GM21390 (cell line): ENCODE results near the gene ATP2B1.
A peak's percentile ranks its signal among the peaks of the same experiment; 100 is the strongest.

ENCODE experiments used
- ATAC-seq: cut with Tn5 transposase; IDR thresholded peaks from one replicate; pipeline ENCODE4 v1.9.1; 2021; ENCODE audit not compliant: unreplicated experiment

ATP2B1 gene

DNA sequence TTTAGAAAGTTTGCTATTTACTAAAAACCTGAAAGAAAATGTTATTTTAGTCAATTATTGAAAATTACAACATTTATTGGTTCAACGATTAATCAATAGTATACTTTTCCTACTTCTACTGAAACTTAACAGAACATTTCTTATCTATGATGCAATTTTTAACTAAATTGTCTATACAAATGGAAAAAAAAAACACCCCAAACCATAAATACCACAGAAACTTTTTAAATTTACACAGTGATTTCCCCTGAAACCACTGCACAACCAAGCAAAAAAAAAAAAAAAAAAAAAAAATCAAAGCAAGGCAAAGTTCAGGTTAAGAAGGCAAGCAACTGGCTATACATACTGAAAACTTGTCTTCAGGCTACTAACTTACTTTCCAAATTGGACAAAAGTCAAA, 110.9 kb downstream of the ATP2B1 start:
- ATAC-seq: peak; percentile 59

DNA sequence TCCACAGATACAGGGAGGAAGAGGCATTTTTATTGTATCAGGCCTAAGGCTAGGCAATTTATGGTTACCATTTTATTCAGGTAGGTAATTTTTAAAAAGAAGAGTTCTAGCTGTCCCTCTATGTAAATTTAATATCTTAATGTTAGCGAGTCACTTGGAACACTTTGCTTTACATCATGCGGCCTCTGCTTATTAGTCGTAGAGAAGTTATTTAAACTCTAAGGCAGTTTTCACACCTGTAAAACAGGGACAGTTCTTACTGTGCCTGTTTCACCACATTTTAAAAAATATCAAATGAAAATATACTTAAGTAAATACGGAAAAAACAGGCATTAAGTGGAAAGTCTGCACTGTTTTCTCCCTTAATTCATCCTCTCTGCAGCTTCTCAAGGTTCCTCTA, 111.4 kb downstream of the ATP2B1 start:
- ATAC-seq: no peak

DNA sequence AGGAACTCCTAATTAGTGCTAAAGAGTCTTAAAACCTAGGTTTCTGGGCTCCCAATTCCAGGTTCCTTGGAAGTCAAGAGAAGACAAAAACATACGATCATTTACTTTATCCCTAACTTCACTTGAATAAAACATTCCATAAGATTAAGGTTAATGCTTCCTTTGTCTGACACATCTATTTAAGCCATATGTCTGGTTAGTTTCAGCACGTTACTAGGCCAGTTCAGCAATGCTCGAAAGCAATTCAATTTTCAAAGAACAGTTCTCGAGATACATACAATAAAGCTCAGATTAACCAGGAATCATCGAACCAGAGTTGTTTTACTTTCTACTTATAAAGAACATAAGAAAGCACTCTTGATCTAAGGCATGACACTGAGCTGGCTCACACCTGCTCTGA, 114.8 kb downstream of the ATP2B1 start:
- ATAC-seq: no peak

DNA sequence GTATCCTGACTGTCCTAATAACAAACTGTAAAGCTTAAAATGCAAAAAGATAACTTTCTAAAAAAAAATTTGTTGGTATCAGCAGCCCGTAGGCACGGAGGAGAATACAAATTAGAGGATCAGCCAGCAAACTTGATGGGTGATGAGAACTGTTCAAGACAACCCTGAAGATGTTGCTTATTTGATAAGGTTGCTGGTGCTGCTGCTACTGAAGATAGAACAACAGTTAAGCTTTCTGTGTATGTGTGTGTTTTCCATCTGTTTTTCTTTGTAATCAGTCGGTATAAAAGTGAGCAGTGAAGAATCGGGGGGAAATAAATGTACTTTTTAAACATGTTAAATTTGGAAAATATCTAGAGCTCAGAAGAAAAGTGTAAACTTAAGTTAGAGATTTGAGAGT, 115.4 kb downstream of the ATP2B1 start:
- no peak for ATAC-seq

DNA sequence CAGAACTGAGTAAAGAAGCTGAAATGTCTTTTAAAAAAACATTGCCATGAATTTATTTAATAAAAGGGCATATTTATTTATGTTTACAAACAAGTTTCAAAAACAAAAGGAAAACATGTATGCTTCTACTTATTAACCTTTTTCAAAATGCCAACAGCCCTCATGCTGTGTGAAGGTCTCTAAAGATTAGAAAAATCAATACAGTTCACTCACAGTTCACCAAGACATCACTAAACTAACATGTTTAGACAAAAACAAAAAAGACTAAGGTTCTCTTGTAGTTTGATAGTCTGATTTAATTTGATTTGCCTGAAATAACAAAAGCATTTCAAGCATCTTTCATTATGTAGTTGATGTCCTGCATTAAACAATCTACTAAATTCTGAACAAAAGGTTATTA, 118.9 kb downstream of the ATP2B1 start:
- ATAC-seq: no peak

DNA sequence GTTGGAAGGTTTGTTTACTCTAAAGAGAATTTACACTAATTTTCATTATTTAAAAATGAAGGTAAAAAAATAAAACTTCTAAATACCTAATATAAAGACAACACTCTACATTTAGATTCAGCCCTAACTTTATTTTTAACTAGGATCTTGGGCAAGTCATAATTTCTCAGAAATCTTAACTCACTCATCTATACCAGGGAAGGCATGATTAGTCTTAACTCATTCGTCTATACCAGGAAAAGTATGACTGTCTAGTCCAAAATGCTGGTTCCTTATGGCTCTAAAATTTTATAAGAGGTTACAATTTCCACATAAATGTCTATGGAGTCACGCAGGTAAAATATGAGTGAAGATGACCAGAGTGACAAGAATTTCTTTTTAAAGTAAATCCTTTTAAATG, 130.1 kb downstream of the ATP2B1 start:
- no peak for ATAC-seq

DNA sequence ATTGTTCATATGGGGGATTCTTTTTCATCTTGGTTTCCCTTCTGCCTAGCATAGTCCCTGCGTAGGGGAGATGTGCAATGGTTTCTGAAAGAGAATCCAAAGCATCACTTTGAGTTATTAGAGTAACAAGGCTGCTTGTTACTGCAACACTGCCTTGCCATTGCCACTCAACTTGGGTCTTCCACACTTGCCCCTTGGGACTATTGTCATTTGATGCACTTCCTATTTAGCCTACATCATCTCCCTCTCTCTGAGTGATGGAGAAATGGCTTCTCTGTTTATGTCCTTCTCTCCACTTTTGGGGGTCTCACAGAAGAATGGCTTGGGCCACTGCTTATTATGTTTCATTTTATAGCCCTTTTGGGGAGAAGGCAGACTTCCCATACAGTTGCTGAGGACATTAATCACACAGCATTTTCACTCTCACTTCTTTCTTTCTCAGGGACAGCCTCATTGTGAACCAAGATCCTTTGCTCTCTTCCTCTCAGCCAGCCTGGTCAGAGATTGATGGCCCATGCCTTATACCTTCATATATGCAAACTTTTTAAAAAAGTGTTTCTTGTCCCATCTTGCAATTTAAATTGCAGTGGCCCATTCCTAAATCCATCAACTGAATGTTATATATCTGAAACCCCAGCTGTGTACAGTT, 131.9 kb downstream of the ATP2B1 start:
- no peak for ATAC-seq

DNA sequence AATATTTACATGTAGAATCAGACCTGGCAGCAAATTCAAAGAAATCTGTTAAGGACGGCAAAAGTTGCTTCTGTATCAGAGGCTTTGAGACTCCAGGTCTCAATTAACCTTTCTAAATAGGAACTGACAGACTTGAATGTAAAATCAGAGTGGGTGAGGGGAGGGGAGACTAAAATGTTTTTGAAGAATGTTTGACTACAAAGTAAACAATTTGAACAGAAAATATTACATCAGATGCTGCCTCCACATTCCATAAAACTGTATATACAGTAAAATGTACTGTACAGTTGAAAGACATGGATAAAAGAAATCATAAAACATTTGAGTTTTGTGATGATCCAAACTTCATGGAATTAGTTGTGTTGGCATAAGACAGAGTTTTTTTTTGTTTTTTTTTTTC, 133.3 kb downstream of the ATP2B1 start:
- no peak for ATAC-seq

DNA sequence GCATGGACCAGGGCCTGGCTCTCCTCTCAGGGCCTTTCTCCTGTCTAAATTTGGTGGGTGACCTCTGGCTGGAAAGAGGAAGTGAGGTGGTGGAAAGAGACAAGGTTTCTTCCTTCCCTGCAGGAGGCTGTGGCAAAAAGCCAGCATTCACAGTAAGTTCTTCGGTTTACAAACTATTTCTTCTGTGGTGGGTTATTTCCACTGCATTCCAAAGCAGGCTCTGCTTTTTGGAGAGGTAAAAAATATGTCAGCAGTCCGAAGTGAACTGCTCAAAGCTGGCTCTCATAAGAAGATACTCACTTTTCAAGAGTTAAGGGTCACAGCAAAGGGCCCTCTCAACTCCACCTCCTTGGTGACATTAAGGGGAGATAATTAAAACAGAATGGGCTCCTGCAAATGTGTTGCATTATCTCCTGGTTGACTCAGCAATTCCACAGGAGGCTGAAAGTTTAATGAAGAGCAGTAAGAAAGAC, 133.9 kb downstream of the ATP2B1 start:
- no peak for ATAC-seq

DNA sequence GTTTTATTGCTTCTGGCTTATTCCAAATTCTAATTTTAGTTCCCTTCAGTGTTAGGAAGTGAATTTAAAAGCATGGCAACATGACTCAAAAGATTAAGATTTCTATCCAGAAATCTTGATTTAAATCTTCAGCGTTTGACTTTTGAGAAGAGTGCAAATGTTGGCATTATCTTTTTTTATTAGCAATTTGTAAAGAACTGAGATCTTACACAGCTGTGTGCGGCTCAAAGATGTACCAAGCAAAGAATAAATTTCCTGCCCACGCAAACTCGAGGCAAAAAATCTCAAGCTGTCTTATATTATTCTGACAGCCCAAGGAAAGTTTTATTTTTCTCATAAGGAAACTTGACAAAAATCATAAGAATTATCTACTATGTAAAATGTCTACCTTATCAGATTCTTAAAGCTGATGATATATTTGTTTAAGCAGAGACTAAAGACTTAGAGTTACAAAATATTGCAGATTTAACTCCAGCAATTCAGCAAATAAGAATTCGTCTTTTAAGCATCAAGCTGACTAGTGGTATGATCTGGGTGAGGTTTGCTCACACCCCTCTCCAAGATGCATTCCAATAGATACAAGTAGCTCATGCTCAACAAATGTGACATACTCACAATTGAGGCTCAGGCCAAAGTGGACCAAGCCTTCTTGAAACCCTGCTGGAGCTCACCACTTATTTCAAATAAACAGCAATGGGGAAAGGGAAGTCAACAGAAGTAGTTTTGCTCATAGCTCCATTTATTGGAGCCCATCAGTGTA, 135.4 kb downstream of the ATP2B1 start:
- ATAC-seq: no peak

DNA sequence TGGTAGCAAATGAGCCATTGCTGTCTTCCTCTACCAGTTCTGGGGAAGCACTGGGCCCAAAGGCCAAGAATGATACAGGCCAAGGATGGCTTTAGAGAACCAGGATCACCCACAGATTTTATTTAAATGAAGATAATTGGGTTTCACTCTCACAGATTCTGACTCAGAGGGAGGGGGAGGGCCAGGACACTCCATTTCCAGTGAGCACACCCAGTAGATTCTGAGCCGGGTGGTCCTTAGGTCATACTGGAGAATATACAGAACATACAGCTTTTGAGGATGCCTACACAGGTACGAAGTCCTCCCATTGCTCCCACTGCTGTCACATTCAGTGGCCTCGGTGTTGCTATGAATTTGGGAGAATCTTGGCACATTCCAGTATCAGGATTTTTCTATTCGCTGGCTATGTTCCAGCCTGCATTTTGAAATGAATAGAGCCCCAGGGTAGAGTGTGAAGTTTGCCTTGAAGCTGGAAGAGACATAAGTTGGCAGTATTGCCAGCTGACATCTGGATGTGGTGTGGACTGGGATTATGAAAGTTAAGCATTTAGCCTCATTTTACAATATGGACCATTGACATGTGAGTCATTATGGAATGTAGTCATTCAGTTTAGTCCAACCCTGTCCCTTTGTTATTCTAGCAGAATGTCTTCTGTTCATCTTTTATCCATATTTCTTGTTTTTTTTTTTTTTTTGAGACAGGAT, 137.0 kb downstream of the ATP2B1 start:
- ATAC-seq: no peak

DNA sequence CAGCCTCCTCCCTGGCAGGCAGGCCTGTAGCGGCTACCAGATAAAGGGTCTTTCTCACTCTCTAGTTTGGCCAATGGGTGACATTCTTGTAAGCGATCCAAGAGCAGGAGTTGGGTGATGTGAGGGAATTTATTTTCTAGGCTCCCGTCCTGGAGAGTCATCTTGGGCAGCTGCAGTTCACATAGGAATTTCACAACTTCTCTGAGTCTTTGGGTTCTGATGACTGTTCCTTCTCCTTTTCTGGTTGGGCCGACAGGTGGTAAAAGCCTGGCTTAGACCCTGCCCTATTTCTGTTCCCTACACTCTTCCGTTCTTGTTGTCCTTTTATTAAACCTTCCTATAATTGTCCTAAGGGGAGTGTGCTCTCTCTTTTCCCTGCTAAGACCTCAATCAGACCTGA, 140.2 kb downstream of the ATP2B1 start:
- ATAC-seq: no peak

DNA sequence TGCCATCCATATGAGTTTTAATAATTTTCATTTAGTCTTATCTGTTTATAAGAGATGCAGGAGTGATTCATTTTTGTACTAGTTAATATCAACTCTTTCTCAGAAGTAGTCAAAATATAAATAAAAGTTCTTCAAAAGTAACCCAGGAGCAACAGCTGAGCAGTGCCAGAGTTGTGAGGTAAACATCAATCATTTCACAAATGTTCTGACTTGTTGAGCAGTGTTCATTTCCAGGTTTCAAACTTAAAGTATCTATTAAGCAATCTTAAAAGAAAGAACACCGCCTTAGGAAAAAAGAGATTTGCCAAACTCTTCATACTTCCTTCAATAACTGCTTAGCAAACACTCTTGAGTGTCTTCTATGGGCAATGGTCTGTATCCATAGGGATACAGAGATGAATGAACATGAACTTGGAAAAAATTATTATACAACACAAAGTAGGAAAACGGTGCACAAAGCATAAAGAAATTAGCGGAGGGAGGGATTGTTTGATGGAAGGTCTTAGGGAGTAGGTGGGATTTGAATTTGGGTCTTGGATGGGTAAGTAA, 140.9 kb downstream of the ATP2B1 start:
- no peak for ATAC-seq

DNA sequence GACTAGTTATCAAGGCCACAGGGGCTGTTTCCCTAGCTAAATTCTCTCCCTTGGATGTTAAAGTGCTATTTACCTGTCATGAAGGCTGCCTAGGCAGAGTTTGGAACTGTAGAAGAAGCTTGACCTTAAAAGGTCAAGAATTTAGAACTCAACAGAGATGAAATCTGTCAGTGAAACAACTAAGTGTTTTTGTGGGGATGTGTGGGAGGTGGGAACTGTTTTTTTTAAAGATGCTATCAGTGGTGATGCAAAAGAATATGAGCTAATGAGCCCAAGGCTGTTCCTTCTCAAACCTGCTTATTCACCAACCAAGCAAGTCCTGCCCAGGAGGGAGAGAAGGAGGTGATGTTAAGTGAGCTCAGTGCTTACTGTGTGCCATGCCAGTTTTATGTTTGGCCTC, 142.0 kb downstream of the ATP2B1 start:
- ATAC-seq: no peak

DNA sequence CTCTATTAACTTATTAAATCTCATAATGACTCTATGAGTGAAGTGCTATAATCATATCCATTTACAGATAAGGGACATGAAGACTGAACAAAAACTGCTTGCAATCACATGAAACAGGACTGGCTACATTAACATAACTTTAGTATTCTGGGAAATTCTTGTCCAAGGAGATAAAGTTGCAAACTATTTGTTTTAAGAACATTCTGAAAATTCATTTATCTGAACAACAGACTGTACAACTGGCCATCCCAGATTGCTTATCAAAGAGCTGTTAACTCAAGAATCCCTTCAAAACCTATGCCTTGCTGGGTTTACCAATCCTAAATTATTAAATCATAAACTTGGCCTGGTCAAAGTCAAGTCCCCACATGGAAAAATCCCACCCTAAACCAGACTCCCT, 143.6 kb downstream of the ATP2B1 start:
- ATAC-seq: no peak

DNA sequence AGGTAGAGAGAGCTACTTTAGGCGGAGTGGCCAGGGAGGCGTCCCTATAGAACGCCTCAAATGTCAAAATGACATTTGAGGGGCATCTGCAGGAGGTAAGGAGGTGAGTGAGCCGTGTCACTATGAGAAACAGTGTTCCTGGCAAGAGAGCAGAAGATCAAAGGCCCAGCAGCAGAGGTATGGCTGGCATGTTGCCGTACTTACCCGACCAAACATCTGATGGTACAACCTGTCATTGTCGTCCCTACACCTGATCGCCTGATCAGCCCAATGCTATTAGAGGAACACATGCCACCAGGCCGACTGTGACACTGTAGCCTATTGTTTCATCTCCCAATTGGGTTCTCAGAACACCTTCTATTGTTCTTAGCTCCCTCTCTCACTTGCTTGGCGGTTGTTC, 148.9 kb downstream of the ATP2B1 start:
- no peak for ATAC-seq

DNA sequence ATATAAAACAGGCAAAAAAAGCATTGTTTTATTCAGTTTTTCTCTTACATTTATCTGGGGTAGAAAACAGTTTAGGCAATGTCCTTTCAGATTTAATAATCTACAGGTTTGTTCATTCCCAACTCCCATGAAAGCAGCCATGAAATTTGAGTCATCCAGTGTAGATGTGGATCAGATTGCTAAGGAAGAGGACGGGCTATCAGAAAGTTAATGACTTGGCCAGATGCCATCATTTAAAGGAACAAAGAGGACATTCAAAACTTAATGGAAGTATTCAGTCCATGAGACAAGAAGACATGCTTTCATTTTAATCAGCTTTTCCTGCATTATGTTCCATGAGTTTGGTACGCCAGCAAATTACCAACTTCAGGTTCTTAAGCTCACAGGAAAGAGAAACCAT, 151.7 kb downstream of the ATP2B1 start:
- ATAC-seq: no peak

DNA sequence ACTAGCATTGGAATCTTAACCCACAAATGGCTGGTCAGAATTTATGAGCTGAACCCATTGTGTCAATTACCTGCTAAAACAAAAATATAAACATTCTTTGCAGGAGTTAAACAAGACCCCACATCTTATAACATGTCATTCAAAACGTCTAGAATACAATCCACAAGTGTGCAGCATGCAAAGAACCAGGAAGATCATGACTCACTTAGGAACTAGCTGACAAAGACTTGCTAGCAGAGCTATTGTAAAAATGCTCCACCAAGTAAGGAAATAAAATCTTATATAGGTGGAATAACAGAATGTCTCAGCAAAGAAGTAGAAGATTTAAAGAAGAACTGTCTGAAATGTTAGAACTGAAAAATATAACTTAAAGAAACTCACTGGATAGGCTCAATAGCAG, 156.3 kb downstream of the ATP2B1 start:
- no peak for ATAC-seq

DNA sequence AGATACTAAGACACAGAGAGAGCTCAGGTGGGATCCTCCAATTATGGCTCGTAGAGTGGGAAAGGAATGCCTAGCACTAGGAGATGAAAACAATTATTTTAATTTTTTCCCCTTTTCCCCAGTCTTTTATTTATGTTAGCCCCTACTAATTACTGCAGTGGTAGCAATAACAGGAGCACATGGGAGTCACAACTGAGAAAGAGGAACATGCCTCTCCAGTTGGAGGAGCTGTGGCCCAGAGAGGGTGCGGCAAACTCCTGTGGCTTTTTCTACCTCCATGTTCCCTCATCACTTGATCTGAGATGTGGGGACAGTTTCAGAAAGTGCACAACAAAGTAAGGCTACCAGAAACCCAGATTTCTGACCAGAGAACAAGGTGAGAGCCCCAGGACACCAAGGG, 156.9 kb downstream of the ATP2B1 start:
- no peak for ATAC-seq

DNA sequence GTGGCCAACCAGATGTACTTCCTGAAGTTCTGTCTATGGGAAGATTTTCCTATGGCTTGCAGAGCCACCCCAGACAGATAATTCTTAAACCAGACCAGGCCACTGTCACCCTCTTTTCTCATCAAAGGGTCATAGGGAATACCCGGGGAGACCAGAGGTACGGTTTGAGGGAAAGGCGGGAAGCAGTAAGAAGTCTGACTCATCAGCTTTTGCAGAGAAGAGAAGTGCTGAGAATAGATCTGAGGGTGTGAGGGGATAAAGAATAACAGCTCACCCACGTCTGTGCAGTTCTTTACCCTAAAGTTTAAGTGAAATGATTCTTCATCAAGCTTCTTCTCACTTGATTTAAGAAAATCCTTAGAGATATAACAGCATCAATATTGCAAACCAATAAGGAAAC, 161.5 kb downstream of the ATP2B1 start:
- no peak for ATAC-seq

DNA sequence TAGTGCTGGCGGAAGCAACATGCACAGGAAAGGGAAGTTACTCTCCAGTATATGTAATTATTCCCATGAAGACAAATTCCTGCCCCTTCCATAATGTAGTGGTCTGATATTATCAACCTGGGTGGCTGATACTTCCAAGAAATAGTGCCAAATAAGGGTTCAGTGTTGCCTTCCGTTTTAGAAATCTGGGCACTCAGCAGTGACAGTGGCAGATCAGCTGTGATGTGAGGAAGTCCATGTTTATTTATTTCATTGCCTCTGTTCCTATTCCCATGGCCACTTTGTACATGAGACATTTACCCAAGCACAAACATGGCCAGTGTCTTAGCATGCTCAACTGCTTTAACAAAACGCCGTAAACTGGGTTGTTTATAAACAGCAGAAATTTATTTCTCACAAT, 162.5 kb downstream of the ATP2B1 start:
- no peak for ATAC-seq

DNA sequence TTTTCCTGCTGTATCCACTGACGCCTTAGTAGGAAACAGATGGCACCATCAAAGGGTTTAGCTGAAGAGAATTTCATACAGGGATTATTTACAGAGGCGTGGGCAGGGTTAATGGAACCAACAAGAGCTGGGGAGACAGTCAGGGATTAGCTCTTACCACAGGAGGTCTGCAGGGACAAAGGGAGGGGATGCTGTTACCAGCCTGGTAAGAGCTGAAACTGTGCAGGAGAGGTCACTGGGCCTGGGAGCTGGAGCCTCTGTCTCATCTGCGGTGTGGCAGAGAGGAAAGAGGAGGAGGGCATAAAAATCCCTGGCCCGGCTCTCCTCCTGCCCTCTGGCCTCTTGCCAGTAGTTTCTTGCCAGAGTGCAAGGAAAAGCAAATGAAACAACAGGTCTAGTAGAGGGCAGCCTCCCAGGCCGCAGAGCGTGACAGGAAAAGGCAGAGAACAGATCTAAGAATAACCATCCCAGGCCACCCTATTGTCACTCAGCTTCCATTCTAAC, 163.9 kb downstream of the ATP2B1 start:
- ATAC-seq: no peak
